ENCODE measurements around the gene IFI6.

DNA sequence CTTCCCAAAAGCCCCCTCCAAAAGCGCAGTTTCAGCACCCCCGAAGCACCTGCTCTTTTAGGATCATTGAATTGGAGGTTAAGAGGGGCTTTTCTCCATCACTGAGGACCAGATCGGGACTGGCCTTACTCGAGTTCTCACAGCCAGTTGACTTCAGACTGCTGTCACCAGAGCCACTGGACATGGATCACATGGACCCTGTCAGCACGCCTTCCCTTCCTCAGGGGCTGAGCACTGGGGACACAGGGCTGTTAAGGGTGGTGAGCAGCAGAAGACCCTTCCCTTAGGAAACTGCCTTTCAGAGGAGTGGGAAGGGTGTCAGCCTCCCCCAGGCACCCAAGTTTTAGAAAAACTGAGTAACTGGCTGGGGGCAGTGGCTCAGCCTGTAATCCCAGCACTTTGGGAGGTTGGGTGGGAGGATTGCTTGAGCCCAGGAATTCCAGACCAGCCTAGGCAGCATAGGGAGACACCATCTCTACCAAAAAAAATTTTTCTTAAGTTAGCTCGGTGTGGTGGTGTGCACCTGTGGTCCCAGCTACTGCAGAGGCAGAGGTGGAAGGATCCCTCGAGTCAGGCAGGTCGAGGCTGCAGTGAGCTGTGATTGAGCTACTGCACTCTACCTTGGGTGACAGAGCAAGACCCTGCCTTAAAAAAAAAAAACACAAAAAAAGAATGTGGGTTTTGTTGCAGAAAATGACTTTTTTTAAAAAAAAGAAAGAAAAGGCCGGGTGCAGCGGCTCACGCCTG is 36.4 kb downstream of the IFI6 start:
- TF ChIP-seq, protein P1, sequence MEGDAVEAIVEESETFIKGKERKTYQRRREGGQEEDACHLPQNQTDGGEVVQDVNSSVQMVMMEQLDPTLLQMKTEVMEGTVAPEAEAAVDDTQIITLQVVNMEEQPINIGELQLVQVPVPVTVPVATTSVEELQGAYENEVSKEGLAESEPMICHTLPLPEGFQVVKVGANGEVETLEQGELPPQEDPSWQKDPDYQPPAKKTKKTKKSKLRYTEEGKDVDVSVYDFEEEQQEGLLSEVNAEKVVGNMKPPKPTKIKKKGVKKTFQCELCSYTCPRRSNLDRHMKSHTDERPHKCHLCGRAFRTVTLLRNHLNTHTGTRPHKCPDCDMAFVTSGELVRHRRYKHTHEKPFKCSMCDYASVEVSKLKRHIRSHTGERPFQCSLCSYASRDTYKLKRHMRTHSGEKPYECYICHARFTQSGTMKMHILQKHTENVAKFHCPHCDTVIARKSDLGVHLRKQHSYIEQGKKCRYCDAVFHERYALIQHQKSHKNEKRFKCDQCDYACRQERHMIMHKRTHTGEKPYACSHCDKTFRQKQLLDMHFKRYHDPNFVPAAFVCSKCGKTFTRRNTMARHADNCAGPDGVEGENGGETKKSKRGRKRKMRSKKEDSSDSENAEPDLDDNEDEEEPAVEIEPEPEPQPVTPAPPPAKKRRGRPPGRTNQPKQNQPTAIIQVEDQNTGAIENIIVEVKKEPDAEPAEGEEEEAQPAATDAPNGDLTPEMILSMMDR (IDR thresholded peaks at IDR 0.05 in 8 of 11, conservative IDR thresholded peaks at IDR 0.05 in 3 of 11): no peak
- TF ChIP-seq POLR2A (IDR thresholded peaks at IDR 0.05): no peak
- TF ChIP-seq POLR2AphosphoS5 (IDR thresholded peaks at IDR 0.05): no peak

Measured in spleen (tissue), 7 donors.